NCI-H526 treated with DMSO at 0.1 percent for 48 hours (cell line): Measurements from ENCODE around the gene IFITM1.
"Not testable (repeated sequence)": the region's sequence is repeated elsewhere in the genome, so short reads cannot be mapped to it uniquely, and the experiment has no call there.

Source experiments
- DNase-seq: peaks from one replicate; lab custom pipeline; 2025; lab: John Stamatoyannopoulos, UW

Gene IFITM1

GRCh38 chr11:313787-314553, at the start of gene IFITM1:
TSS of gene IFITM1 (plus strand) at chr11:314040. CDS start at chr11:314171, 131 bp downstream.
- no peak for DNase-seq

- DNase-seq: no peak
Observed at GRCh38 chr11:266676-267439, 47.0 kb upstream of the IFITM1 start.

DNA sequence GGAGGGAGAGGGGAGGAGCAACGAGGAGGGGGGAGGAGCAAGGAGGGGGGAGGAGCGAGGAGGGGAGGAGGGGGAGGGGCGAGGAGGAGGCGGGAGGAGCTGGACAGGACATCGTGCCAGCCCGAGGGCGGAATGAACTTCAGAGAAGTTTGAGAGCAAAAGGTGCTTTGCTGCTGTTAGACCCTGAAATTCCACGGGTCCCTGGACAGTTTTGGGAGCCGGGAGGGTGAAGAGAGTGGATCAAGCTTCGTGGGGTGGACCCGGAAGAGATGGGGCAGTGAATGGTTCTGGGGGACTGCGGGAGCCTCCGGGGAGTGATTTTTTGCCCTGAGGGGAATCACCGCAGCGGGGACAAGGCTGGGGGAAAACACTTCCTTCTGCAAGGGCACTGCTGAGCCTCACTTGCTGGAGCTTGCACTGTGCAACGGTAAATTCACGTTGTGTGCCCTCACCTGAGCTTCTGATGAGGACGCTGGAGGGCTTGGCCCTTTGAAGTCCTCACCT, 46.3 kb upstream of the IFITM1 start:
- no peak for DNase-seq

DNA sequence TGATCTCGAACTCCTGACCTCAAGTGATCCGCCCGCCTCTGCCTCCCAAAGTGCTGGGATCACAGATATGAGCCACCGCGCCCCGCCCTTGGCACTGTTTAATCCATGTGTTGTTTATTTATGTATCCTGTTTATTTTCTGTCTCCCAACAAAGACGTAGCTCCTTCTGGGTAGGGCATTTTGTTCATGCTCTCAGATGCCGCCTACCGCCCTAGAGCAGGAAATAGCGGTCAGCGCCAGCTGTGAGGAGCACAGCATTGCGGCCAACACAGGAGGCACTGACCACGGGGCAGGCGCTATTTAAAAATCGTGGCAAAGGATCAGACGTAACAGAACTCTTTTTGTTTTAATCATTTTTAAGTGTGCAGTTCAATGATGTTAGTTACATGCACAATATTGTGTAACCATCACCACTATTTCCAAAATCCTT, 45.1 kb upstream of the IFITM1 start:
- DNase-seq: not testable (repeated sequence)

GRCh38 chr11:269146-269890, 44.5 kb upstream of the IFITM1 start:
- DNase-seq: no peak

DNA sequence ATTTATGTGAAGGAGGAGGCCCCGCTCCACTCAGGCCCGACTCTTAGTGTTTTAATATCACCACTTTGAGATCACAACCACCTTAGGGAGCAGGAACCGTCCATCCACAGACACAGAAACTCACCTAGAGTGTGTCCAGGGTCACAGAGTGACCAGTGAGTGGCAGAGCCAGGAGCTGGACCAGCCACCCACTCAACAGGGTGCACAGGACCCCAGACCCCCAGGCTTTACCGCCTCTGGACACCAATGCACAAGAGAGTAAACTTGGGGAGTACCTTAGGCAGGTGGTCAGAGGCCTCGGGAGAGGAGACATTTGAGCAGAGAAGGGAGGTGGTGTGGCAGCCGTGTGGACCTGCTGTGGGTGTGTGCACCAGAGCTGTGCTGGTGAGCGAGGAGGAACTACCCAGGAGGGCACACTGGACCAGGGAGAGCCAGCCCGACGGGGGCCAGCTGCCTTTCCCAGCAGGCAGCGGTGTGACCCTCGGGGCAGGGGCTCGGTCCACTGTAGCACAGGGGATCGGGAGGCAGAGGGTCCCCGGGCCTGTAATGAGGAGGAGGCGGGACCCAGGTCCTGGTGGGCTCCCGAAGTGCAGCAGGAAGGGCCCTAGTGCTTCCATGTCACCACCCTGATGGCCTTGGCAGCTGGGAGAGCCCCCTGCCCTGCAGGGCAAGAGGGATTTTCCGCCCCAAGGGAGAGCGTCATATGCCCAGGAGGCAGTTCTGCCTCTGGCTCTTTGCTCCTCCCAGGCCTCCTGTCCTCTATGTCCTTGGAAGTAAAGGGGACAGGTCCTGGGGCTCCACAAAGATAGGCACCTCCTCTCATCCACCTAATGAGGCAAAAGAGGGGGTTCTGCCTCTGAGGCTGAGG, 43.2 kb upstream of the IFITM1 start:
- no peak for DNase-seq

DNA sequence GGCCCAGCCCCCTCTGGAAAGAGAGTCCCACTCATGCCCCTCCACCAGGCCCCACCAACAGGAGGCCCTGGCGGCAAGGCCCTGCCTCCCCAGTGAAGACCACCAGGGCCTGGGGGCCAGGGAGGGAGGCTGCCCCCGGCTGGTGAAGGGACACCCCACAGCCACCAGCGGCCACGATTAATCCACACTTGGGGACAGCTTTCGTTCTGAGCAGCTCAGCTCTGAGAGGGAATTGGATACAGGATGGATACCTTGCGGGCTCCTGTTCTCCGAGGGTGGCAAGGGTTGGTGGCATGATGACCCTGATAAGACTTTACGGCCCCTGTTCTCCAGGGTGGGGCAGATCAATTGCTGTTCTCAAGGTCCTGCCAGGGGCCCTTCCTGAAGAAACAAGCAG, 42.5 kb upstream of the IFITM1 start:
- no peak for DNase-seq

DNA sequence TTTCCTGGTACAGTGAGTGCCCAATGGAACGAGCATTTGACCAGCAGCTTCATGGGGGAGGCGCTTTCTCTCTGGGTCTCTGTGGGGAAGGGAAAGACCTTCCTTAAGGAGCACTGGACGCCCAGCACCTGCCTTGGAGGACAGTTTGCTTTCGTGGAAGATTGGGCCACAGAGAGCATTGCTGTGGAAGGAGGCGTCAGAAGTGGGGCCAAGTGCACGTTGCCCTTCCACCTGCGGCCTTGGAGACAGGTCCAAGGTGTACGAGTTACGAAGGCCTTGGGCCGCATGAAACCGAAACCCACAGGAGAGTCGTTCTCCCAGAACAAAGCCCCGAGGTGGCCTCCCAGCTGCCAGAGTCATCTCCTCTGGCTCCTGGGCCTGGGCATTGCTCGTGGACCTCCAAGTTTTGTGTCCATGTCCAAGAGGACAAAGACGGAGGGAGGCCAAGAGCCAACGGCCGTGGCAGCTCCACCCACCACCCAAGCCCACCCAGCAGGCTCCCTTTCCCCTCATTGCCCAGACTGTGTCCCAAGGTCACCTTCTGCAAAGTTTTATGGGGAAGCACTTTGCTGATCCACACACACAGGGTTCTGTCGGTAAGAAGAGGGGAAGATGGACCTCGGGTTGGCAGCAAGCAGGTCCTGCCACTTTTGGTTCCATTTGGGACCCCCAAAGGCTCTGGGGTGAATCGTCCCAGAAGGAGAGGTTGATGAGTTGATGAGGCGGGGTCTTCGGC, 41.5 kb upstream of the IFITM1 start:
- DNase-seq: no peak

DNA sequence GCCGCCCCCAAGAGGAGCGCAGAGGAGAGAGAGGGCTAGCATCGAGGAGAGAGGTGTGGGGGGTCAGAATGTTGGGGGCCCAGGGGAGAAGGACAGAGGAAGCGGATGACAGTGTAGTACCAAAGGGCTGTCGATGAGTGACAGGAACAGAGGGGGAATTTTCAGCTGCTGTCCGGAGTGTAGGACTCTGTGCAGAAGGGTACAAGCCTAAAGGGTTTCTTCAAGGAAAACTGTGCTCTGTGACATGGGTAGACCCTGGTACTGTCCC, 41.0 kb upstream of the IFITM1 start:
- no peak for DNase-seq

GRCh38 chr11:276219-276618, 37.6 kb upstream of the IFITM1 start:
- DNase-seq: no peak

DNA sequence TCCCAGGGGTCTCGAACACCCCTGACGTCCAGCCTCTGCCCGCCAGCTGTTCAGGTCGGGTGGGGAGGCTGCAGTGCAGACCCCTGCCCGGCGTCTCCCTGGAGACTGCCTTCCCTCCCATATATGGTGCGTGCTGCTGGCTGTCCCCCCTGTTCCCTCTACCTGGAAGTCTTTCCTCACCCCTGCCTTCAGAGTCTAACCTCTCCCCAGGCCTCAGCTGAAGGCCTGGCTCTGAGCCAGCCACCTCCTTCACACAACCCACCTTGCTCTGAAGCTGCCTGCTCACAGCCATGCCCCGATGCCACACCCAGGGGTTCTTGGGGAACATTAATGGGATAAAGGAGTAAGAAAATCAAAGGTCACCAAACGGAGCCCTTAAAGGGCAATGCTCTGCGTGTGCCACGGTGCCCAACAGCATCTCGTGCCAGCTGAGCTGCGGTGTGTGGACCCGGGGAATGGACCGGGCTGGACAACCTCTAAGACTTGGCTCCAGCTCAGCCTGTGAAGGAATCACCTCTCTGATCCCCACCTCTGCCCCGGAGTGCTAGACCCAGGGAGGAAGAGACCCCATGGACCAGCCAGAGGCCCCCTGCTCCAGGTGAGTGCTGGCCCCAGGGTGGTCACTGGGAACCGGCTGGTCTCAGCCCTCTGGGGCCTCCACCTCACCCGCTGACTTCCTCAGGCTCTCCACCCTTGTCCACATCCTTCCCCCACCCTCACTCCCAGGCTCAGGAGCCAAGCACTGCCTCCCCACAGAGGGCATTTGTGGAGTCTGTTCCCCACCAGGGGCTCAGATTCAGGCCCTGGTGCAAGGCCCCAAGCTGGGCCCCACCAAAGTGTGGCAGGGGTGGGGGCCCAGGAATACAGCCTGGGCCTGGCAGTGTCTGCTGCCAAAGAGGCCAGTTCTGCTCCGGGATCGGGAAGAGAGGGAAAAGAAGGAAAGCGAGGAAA, 35.6 kb upstream of the IFITM1 start, which contains the start of gene NLRP6:
NLRP6 (plus strand) TSS at position 407 of the 951 bp plus-strand sequence; CDS start at position 570, 163 bp downstream.
- no peak for DNase-seq

DNA sequence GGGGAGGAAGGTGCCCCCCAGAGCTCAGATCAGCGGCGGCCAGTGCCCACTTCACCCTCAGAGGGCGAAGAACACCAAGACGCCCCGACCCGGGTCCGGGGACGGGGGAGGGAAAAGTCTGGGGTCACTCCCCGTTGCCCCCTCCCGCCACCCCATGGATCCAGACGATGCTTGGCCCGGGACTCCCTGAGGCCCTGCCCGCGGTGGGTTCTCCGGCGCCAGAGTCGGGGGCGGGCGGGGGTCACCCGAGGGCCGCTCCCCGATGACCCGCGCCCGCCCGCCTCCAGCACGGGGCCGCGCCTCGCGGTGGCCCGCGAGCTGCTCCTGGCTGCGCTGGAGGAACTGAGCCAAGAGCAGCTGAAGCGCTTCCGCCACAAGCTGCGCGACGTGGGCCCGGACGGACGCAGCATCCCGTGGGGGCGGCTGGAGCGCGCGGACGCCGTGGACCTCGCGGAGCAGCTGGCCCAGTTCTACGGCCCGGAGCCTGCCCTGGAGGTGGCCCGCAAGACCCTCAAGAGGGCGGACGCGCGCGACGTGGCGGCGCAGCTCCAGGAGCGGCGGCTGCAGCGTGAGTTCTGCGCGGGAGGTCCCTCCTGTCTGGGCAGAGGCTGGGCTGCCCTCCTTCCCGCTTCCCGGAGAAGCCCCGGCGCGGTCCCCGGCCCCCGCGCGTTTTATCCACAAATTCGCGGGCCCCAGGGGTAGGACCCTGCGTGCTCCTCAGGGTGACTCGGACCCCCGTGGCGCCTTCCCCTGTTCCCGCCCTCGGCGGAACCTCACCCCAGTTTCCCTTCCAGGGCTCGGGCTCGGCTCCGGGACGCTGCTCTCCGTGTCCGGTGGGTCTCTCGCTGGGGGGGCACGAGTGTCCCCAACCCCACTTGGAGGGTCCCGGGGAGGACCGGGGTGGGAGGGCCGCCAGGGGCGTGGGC, 34.5 kb upstream of the IFITM1 start:
- DNase-seq: no peak

GRCh38 chr11:279966-280705, 33.7 kb upstream of the IFITM1 start:
- no peak for DNase-seq

DNA sequence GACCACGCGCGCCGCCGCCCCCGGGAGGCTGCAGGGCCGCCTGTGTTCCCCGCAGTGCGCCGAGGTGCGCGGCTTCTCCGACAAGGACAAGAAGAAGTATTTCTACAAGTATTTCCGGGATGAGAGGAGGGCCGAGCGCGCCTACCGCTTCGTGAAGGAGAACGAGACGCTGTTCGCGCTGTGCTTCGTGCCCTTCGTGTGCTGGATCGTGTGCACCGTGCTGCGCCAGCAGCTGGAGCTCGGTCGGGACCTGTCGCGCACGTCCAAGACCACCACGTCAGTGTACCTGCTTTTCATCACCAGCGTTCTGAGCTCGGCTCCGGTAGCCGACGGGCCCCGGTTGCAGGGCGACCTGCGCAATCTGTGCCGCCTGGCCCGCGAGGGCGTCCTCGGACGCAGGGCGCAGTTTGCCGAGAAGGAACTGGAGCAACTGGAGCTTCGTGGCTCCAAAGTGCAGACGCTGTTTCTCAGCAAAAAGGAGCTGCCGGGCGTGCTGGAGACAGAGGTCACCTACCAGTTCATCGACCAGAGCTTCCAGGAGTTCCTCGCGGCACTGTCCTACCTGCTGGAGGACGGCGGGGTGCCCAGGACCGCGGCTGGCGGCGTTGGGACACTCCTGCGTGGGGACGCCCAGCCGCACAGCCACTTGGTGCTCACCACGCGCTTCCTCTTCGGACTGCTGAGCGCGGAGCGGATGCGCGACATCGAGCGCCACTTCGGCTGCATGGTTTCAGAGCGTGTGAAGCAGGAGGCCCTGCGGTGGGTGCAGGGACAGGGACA, 32.9 kb upstream of the IFITM1 start:
- no peak for DNase-seq

DNA sequence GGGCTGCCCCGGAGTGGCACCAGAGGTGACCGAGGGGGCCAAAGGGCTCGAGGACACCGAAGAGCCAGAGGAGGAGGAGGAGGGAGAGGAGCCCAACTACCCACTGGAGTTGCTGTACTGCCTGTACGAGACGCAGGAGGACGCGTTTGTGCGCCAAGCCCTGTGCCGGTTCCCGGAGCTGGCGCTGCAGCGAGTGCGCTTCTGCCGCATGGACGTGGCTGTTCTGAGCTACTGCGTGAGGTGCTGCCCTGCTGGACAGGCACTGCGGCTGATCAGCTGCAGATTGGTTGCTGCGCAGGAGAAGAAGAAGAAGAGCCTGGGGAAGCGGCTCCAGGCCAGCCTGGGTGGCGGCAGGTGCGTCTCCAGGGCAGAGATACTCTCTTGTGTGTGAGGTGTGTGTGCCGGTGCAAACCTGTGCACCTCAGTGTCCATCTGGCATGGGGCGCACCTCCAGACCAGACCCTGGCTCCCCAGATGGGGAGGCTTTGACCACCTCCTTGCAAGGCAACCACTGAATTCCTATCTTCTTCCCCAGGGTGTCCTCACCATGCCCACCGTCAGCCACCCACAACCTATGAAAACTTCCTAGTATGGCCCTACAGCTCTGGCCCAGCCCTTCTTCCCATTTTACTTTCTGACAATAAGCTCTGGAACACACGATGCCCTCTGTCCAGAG, 32.2 kb upstream of the IFITM1 start:
- DNase-seq: no peak

- DNase-seq: no peak
Observed at GRCh38 chr11:282171-282570, 31.7 kb upstream of the IFITM1 start.
